Left ventricle myocardium inferior (tissue), 1 donor: ENCODE measurements around the gene STRIP2. TPM values are rescaled to one million over a fixed set of nuclear protein-coding genes. Genes with fewer than 3 reads are reported as not detected.
"Not testable (repeated sequence)": the region's sequence is repeated elsewhere in the genome, so short reads cannot be mapped to it uniquely, and the experiment has no call there.

ENCODE experiments used
- DNase-seq: peaks from one replicate; pipeline ENCODE4 v3.0.0-alpha.2; 2020
- H3K27ac ChIP-seq: fragments of 200-600 bp; replicated peaks from 2 replicates; pipeline ENCODE4 v1.8.0; 2021
- H3K27me3 ChIP-seq: fragments of 200-600 bp; 2 replicates; pipeline ENCODE4 v1.8.0; 2021; ENCODE audit warnings: low read depth
- H3K36me3 ChIP-seq: fragments of 200-600 bp; 2 replicates; pipeline ENCODE4 v1.8.0; 2021
- H3K4me1 ChIP-seq: fragments of 200-600 bp; 2 replicates; pipeline ENCODE4 v1.8.0; 2021
- H3K4me3 ChIP-seq: fragments of 200-600 bp; 2 replicates; pipeline ENCODE4 v1.8.0; 2021; ENCODE audit warnings: mild to moderate bottlenecking, moderate library complexity
- H3K9me3 ChIP-seq: fragments of 200-600 bp; replicated peaks from 2 replicates; pipeline ENCODE4 v1.8.0; 2021
- intact Hi-C: fragments of 100-400 bp; cut with micrococcal nuclease; formaldehyde crosslinking; loops from one replicate; pipeline ENCODE4 v1.11.0; 2022
- total RNA-seq: library from RNA; stranded (reverse); fragmentation: NEBNext Ultra II Directional; extraction: Animal tissue kit (Norgen Biotek cat#: 25700); gene quantifications from one replicate; pipeline ENCODE4 v1.2.1, GENCODE V29; 2021
- TF ChIP-seq, protein P1 (sequence below): fragments of 200-600 bp; IDR thresholded peaks from 2 replicates; pipeline ENCODE4 v1.8.0; 2021; ENCODE audit warnings: antibody characterized with exemption, mild to moderate bottlenecking, borderline replicate concordance
- donor health status: DM: no; HTN: yes; CAD: no; lungs with severe emphysema.

The STRIP2 gene
- total RNA-seq, 1 donor from 2014 or later = 17.1 TPM

DNA sequence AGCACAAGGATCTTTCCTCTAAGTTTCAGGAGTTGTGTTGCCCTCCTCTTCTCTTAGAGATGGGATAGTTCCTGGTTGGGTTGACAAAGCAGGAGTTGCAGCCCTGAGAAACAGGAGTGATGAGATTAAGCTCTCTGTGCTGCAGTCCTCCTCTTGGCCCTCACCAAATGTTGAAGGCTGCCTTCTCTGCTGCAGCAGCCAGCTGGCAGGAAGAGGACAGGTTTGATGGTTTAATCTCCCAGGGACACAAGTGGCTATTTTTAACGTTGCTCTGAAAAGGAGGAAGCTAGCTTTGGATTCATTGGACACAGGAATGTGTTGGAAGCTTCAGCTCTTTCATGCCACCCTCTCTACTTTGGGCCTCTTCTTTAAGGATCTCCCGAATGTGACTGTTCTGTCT lies 9.4 kb downstream of the STRIP2 start:
- Histone ChIP-seq H3K4me1 (peaks cover 22% of the 10 kb centered on the region), H3K4me3 (no peak overlapping the region), H3K9me3 (peaks cover 9% of the 10 kb centered on the region), H3K27me3 (no peaks in the 10 kb centered on the region), H3K36me3 (peaks cover 23% of the 10 kb centered on the region), H3K27ac (peak overlapping the region; percentile 70)
- peak; percentile 37 for DNase-seq
- TF ChIP-seq, protein P1, sequence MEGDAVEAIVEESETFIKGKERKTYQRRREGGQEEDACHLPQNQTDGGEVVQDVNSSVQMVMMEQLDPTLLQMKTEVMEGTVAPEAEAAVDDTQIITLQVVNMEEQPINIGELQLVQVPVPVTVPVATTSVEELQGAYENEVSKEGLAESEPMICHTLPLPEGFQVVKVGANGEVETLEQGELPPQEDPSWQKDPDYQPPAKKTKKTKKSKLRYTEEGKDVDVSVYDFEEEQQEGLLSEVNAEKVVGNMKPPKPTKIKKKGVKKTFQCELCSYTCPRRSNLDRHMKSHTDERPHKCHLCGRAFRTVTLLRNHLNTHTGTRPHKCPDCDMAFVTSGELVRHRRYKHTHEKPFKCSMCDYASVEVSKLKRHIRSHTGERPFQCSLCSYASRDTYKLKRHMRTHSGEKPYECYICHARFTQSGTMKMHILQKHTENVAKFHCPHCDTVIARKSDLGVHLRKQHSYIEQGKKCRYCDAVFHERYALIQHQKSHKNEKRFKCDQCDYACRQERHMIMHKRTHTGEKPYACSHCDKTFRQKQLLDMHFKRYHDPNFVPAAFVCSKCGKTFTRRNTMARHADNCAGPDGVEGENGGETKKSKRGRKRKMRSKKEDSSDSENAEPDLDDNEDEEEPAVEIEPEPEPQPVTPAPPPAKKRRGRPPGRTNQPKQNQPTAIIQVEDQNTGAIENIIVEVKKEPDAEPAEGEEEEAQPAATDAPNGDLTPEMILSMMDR = no peak
- intact Hi-C loops = no loop called here

DNA sequence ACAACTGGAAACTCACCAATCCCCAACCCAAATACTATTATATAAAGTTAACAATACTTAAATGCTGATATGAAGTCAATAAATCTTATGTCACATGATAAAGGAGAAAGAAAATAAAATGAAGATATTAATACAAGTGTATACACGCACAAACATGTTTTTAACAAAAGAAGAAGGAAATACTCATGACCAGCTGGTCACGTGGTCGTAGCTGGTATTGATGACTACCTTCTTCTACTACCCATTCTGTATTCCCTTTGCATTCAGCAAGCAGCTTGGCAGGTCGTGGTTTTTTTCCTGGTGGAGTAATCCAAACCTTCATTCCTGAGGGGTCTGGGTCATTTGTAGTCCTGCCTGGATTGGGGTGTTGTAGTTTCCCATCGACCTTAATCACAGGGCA lies 10.5 kb downstream of the STRIP2 start:
- not testable (repeated sequence) for H3K4me3 ChIP-seq, H3K27ac ChIP-seq
- peaks cover 26% of the 10 kb centered on the region for H3K36me3 ChIP-seq

DNA sequence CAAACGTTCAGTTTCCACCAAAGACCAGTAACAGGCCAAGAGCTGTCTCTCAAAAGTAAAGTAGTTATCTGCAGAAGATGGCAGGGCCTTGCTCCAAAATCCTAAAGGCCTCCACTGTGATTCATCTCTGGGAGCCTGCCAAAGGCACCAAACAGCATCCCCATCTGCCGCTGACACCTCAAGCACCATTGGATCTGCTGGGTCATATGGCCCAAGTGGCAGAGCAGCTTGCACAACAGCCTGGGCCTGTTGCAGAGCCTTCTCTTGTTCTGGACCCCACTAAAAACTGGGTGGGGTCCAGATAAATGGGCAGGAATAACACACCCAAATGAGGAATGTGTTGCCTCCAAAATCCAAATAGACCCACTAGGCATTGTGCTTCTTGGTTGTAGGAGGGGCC lies 12.7 kb downstream of the STRIP2 start:
- H3K27me3 ChIP-seq, H3K27ac ChIP-seq, intact Hi-C loops, DNase-seq, H3K4me3 ChIP-seq: not testable (repeated sequence)
- Histone ChIP-seq H3K36me3 (peaks cover 26% of the 10 kb centered on the region), H3K9me3 (peaks cover 16% of the 10 kb centered on the region), H3K4me1 (peaks cover 22% of the 10 kb centered on the region)

More for the DNA sequence above, 10.5 kb downstream of the STRIP2 start:
- DNase-seq, intact Hi-C loops, H3K27me3 ChIP-seq: not testable (repeated sequence)
- Histone ChIP-seq H3K9me3 (peaks cover 16% of the 10 kb centered on the region), H3K4me1 (peaks cover 22% of the 10 kb centered on the region)

DNA sequence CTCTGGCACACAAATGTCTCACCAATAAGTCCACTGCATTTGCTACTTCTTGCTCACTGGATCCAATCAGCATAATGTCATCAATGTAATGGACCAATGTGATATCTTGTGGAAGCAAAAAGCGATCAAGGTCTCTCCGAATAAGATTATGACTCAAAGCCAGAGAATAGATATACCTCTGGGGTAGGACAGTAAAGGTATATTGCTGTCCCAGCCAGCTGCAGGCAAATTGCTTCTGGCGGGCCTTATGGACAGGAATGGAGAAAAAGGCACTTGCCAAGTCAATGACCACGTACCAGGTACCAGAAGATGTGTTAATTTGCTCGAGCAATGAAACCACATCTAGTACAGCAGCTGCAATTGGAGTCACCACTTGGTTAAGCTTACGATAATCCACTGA lies 13.2 kb downstream of the STRIP2 start:
- Histone ChIP-seq H3K9me3 (peaks cover 16% of the 10 kb centered on the region), H3K4me1 (peaks cover 22% of the 10 kb centered on the region), H3K36me3 (peaks cover 26% of the 10 kb centered on the region)
- DNase-seq, intact Hi-C loops, H3K27ac ChIP-seq, H3K4me3 ChIP-seq, H3K27me3 ChIP-seq: not testable (repeated sequence)

DNA sequence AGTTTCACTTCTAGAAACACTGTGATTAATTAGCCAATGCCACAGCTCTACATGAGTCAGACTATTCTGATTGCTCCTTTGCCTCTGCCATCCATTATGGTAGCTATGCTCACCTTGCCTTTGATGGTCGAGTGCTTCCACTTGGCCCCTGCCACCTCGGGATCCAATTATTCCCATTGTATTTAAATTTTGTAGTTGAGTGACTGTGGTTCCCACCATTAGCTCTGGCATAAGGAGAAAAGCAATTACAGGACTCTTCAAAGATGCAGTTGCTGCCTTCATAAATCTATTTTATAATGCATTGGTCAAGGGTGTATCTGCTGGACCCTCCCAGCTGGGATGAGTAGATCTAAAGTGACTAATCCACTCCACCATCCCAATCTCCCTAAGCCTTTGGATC lies 14.4 kb downstream of the STRIP2 start:
- H3K27ac ChIP-seq, DNase-seq, H3K4me3 ChIP-seq, intact Hi-C loops, H3K27me3 ChIP-seq: not testable (repeated sequence)
- Histone ChIP-seq H3K9me3 (peaks cover 16% of the 10 kb centered on the region), H3K4me1 (peaks cover 21% of the 10 kb centered on the region), H3K36me3 (peaks cover 26% of the 10 kb centered on the region)

DNA sequence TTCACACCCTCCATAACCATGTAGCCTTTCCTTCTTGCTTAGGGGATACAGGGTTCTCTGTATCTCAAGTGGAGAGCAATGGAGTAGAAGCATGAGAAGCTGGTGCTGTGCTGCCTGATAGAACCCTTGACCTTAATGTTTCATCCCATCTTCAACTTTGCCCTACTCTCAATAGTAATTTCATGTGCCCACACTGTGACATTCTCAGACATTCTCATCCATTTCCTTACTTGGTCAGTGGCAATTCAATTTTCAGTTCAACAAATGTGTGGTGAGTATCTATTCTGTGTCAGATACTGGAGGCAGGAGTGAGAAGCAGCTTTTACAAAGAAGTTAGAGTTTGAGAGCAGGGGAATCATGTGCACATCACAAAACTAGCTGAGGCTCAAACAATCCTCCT lies 16.1 kb downstream of the STRIP2 start:
- no peaks in the 10 kb centered on the region for H3K27me3 ChIP-seq
- H3K36me3 ChIP-seq = peaks cover 24% of the 10 kb centered on the region
- H3K27ac ChIP-seq = no peak overlapping the region
- H3K4me1 ChIP-seq = peaks cover 25% of the 10 kb centered on the region
- intact Hi-C loops = no loop called here
- H3K4me3 ChIP-seq = no peak overlapping the region
- TF ChIP-seq, protein P1 = no peak
- H3K9me3 ChIP-seq = peaks cover 16% of the 10 kb centered on the region
- no peak for DNase-seq

DNA sequence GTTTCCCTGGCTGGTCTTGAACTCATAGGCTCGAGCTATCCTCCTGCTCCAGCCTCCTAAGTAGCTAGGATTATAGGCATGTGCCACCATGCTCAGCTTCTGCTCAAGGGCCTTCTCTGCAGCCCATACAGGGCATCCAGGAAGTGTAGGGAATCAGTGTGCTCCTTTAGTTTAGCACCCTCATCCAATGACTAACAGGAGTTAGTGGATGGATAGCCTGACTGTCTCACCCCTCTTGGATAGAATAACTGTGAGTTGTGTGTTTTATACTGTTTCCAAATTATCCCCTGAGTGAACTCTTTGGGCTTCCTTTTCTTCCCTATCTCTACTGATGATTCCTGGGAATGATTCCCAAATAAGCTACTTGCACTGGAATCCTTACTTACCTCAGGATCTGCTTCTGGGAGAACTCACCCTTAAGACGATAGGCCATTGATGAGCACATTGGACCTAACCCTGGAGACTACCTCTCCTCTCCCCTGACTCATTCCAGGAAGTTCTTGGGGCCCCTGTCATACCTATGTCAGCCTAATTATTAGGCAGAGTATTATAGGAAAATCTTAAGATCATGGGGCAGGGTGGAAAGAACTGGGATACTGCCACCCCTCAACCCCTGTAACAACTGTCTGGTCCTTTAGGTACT lies 18.5 kb downstream of the STRIP2 start:
- peaks cover 22% of the 10 kb centered on the region for H3K36me3 ChIP-seq

More for the DNA sequence above, 18.5 kb downstream of the STRIP2 start:
- Histone ChIP-seq H3K27me3 (no peaks in the 10 kb centered on the region), H3K4me1 (peaks cover 25% of the 10 kb centered on the region), H3K27ac (peak overlapping the region; percentile 60), H3K4me3 (no peak overlapping the region), H3K9me3 (peaks cover 16% of the 10 kb centered on the region)
- TF ChIP-seq, protein P1 = no peak
- intact Hi-C loops = no loop called here
- DNase-seq = no peak
